ENCODE measurements around the gene CASKIN1. TPM values are rescaled to one million over a fixed set of nuclear protein-coding genes. Genes with fewer than 3 reads are reported as not detected.

Gene CASKIN1, protein sequence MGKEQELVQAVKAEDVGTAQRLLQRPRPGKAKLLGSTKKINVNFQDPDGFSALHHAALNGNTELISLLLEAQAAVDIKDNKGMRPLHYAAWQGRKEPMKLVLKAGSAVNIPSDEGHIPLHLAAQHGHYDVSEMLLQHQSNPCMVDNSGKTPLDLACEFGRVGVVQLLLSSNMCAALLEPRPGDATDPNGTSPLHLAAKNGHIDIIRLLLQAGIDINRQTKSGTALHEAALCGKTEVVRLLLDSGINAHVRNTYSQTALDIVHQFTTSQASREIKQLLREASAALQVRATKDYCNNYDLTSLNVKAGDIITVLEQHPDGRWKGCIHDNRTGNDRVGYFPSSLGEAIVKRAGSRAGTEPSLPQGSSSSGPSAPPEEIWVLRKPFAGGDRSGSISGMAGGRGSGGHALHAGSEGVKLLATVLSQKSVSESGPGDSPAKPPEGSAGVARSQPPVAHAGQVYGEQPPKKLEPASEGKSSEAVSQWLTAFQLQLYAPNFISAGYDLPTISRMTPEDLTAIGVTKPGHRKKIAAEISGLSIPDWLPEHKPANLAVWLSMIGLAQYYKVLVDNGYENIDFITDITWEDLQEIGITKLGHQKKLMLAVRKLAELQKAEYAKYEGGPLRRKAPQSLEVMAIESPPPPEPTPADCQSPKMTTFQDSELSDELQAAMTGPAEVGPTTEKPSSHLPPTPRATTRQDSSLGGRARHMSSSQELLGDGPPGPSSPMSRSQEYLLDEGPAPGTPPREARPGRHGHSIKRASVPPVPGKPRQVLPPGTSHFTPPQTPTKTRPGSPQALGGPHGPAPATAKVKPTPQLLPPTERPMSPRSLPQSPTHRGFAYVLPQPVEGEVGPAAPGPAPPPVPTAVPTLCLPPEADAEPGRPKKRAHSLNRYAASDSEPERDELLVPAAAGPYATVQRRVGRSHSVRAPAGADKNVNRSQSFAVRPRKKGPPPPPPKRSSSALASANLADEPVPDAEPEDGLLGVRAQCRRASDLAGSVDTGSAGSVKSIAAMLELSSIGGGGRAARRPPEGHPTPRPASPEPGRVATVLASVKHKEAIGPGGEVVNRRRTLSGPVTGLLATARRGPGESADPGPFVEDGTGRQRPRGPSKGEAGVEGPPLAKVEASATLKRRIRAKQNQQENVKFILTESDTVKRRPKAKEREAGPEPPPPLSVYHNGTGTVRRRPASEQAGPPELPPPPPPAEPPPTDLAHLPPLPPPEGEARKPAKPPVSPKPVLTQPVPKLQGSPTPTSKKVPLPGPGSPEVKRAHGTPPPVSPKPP (N-terminal part only)
- 0.17 and 0.43 TPM in 2 replicates for total RNA-seq

DNA sequence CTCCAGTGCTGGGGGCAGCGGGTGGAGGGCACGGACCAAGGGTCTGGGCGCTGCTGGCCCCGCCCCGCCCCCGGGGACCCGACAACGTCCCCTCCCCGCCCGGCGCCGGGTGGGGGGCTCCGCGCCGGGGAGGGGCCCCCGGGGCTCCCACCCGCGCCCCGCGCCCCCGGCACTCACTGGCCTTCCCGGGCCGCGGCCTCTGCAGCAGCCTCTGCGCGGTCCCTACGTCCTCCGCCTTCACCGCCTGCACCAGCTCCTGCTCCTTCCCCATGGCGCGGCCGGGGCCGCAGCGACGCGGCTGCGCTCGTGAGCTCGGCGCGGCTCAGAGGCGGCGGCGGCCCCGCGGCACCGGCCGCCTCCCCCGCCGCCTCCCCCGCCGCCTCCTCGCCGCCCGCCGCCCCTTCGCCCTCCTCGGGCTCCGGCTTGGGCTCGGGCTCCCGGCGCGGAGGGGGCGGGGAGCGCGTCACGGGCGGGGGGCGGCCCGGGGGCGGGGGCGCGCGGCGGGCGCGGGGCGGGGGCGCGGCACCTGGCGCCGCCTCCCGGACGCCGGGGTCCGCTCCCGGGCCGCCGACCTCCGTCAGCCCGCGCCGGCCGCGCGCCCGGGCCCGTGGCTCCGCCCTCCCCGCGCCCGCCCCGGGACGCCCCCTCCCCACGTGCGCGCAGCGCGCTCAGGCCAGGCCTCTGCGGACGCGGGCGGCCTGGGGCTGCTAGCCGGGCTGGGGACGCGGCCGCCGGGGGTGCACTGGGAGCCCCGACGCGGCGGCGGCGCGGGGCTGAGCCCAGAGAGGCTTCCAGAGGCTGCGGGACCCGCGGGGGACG, at the start of gene CASKIN1:
CASKIN1 (minus strand) TSS at position 444 of the 819 bp plus-strand sequence; CDS start at position 271, 173 bp downstream.

DNA sequence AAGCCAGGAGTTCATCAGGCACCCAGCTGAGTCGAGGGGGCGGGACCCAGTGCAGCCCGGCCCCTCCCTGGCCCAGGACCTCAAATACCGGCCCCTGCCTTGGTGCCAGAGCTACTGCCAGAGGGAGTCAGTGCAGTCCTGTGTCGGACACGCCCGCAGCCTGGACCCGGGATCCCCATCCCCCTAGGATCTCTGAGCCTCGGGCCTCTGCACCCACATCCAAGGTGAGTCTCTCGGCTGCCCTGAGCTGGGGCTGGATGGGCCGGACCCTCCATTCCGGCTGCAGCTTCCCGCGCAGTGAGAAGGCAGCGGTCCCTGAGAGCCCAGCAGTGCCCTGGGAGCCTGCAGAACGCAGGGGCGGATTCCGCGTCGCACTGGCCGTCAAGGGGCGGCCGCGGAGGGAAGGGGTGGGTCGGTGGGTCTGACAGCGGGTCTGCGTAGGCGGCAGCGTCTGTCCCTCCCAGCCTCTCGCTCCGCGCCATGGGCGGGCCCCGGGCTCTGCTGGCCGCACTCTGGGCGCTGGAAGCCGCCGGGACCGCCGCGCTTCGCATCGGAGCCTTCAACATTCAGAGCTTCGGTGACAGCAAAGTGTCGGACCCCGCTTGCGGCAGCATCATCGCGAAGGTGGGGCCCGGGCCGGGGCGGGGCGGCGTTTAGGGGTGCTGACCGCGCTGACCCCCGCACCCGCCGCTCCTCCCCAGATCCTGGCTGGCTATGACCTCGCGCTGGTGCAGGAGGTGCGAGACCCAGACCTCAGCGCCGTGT, 40.1 kb upstream of the CASKIN1 start, which contains the start of gene DNASE1L2:
DNASE1L2 (plus strand) TSS at position 108 of the 765 bp plus-strand sequence; CDS start at position 481, 373 bp downstream.

DNA sequence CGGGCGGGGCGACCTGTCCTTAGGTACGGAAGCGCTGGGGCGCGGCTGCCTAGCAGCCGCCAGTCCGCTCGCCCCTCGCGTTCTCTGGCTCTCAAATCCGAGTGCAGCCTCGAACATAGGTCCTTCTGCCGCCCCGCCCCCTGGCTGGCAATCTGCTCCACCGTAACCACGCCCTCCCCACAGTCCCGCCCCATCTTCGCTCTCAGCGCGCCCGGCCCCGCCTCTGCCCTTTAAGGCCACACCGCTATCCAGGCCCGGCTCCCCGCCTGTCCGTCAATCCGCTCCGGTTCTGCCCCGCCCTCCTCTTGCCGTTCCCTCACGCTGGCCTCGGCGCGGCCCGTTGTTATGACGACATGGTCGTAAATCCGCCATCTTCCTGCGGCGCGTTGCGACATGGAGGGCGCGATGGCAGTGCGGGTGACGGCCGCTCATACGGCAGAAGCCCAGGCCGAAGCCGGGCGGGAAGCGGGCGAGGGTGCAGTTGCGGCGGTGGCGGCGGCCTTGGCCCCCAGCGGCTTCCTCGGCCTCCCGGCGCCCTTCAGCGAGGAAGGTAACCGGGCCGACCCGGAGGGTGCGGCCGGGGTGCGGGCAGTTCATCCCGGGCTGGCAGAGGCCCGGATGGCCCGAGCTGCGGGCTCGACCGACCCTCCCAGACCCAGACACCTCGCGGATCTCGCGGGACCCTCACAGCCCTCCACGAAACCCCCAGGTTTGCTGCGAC, 27.0 kb upstream of the CASKIN1 start, which contains the start of gene E4F1:
E4F1 (plus strand) TSS at position 371 of the 721 bp plus-strand sequence; CDS start at position 394, 23 bp downstream.

DNA sequence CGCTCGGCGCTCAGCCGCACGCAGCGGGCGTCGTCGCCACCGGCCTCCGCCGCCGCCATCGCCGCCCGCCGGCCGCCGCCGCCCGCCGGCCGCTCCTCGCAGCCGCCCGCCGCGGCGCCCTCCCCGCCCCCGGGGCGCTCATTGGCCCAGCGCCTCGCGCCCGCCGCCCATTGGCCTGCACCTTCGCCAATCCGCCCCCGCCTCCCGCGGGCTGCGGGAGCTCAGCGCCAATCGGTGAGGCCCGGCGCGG, 18.2 kb upstream of the CASKIN1 start, which contains the start of gene PGP:
PGP (minus strand) TSS at position 122 of the 250 bp plus-strand sequence; CDS start at position 59, 63 bp downstream.

DNA sequence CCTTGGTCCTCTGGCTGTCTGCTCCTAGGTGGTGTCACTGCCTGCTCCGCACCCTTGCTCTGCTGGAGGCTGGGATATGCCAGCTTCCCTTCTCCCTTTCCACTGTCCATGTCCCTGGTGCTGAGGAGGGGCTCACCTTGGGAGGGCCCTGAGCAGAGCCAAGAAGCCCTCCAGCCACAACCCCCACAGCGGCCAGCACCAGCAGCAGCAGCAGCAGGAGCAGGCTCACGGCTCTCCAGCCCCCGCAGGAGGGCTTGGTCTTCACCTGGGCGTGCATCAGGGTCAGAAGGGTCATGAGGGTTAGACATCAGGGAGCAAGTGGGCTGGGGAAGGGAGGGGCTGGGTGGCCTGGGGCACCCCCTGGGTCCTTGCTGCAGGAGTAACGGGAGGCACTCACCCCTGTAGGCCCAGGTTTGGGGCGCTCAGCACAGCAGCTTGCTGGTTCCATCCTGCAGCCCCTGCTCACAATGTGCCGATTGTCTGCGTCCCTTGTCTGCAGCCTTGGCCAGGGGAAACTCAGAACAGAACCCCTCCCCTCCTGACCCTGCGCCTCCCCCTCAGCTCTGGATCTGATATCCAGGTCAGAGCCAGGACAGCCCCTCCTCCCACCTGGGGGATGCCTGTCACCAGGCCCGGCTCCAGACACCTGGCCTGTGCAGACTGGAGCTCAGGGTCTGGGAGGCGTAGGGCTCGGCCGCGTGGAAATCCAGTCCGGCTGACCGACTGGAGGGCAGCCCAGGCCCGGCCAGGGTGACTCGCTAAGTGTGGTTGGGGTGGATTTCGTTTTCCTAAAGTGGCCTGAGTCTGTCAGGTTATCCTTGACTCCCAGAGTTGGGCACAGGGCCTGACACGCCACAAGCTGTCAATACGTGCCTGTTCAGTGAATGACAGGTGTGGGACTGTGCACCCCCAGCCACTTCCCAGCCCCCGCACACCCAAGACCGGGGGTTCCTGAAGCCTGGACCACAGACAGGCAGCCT, 14.3 kb upstream of the CASKIN1 start, which contains the start of gene BRICD5:
BRICD5 (minus strand) TSS at position 478 of the 980 bp plus-strand sequence; CDS start at position 448, 30 bp downstream.

DNA sequence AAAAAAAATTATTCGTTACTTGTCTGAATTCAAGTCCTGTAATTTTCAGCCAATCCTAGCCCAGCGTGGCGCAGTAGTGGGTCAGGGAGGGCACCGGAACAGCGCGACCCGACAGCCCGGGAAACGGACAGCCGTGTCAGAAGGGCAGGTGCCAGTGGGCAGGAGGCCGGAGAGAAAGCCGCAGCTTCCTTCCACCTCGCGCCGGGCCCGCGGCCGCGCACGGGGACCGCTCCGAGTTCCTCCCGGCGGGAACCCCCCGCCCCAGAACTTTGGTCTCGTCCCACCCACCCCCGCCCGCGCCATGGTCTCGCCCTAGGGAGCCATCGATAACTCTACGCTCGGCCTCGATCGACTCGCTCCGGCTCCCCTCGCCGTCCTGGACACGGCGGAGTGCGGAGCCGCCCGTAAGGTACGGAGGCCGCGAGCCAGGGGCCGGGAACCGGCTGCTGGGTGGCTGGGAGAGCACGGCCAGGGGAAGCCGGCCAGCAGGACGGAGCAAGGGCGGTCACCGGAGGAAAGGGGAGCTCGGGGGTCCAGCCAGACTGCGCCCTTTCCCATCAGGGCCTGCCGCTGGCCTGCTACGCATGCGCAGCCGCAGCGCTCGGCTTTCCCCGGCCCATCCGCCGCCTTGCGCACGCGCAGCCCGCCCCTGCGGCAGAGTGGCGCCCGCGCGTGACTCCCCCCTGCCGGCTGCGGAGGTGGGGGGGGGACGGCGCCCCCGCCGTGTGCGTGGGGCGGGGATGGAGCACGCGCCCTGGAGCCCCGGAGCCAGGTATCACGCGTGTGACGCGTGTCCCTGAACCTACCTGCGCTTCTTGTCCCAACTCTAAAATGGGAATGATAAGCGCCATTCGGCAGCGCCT, 8.9 kb upstream of the CASKIN1 start, which contains the start of gene MLST8:
MLST8 (plus strand) TSS at position 351 of the 863 bp plus-strand sequence. CDS start 632 bp downstream, outside the sequence.

DNA sequence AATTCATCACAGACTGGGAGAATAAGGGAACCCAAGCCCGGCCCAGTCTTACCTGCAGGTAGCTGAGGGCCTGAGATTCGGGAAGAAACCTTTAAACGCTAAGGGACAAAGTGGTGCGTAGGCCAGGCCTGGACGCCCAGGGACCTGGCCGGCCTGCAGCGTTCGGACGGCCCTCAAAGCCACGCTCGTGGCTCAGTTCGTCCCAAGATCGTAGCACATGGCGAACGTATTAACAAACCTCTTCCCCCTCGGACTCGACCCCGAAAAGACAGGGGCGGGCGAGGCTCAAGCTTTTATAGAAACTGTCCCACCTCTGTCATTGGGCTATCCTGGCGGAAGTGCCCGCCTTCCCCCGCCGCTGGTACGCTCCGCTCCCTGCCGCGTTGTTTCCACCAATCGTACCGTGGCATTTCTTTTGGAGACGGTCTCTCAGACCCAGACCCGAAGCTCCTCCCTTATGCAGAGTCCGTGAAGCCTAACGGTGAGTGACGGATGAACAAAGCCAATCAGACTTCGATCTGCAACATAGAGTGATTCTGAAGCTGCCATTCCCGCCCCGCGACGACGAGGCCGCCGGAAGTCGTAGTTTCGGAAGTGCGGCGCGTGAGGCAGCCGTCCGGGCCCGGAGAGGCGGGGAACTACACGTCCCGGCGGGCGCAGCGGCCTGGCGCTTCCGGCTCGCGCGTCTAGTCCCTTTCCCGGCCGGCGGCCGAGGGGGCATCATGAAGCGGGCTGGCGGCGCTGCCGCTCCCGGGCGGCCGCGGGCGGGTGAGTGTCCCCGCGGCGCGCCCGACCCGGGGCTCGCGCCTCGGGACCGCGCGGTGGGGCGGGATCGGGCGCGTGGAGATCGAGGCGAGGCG, 41.1 kb downstream of the CASKIN1 start, which contains the start of gene TRAF7:
TRAF7 (plus strand) TSS at position 692 of the 860 bp plus-strand sequence. CDS start 8,139 bp downstream, outside the sequence.

DNA sequence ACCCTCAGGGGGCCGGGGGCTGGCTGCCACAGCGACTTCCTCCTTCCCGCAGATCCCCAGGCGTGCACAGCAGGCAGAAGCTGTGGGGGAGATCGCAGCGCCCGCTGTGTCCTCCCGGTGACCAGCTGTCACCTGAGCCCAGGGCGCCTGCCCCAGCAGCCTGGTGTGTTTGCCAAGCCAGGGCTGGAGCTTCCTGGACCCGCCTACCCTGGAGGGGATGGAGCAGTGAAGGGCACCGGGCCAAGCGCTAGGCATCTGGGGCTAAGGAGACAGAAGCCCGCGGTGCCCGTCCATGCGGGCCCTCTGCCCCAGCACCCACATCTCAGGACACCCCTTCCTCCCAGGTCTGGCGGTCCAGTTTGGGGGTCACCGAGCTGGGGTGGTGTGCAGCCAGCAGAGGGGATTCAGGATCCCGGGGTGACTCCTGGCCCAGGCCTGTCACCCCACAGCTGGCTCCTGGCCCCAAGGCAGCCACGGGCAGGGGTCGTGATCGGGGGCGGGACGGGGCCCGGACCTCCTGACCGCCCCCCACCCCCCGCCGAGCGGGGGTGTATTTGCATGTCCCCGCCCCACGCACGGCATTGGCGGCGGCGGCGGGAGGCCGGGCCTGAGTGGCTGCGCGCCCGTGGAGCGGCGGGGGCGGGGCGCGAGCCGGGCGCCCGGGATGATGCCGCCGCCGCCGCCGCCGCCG, 48.3 kb downstream of the CASKIN1 start, which contains the start of gene RAB26:
RAB26 (plus strand) TSS at position 645 of the 691 bp plus-strand sequence. CDS start 159 bp downstream, outside the sequence.

DNA sequence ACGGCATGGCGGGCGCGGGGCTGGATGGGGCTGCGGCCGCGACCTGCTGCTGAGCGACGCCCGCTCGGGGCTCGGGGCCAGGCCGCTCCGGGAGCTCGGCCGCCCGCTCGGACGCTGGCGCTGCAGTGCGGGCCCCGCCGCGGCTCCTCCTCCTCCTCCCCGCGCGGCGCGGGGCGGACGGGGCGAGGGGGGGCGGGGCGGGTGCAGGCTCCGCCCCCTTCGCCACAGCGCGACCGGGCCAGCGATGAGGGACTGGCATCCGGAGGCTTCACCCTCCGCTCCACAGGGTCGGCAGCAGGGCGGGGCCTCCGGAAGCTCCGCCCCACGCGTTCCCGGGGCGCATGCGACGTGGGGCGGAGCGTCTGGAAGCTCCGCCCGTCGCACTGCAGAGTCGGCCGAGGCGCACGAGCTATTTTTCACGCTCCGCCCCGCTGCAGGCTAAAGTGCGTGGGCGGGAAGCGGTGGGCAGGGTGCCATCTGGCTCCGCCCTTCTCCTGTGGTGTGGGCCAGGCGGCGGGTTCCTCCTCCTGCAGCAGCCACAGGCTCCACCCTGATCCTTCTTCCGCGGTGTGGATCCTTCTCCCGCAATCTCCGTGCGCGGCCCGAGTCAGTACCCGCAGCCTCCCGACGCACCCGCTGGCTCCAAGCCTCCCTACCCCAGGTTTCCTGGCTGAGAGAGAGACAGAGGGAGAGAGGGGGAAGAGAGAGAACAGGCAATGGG, 60.5 kb downstream of the CASKIN1 start, which contains the start of gene PKD1:
PKD1 (minus strand) TSS at position 129 of the 721 bp plus-strand sequence. CDS start 209 bp downstream, outside the sequence.

Other genes starting within 250 kb of the CASKIN1 start
- gene RPL3L, start 241.9 kb downstream of the CASKIN1 start, total RNA-seq = not detected in 2 replicates
- 122 and 128 TPM in 2 replicates for gene NDUFB10, start 237.1 kb downstream of the CASKIN1 start, total RNA-seq
- gene RPS2, start 231.8 kb downstream of the CASKIN1 start, total RNA-seq = 3,346 and 3,366 TPM in 2 replicates
- not detected in 2 replicates for gene RNF151, start 229.7 kb downstream of the CASKIN1 start, total RNA-seq
- 21.0 and 27.2 TPM in 2 replicates for gene TBL3, start 224.6 kb downstream of the CASKIN1 start, total RNA-seq
- gene NOXO1, start 215.1 kb downstream of the CASKIN1 start, total RNA-seq = 0.09 and 0.11 TPM in 2 replicates
- 8.9 and 9.1 TPM in 2 replicates for gene GFER, start 212.4 kb downstream of the CASKIN1 start, total RNA-seq
- 1.2 and 2.2 TPM in 2 replicates for gene SYNGR3, start 206.6 kb downstream of the CASKIN1 start, total RNA-seq
- gene ZNF598, start 186.8 kb downstream of the CASKIN1 start, total RNA-seq = 8.1 and 8.8 TPM in 2 replicates
- 0.43 and 0.52 TPM in 2 replicates for gene NPW, start 176.8 kb downstream of the CASKIN1 start, total RNA-seq
- gene NHERF2, start 169.7 kb downstream of the CASKIN1 start, total RNA-seq = 40.3 and 40.6 TPM in 2 replicates
- 25.9 and 29.7 TPM in 2 replicates for gene NTHL1, start 148.8 kb downstream of the CASKIN1 start, total RNA-seq
- 27.5 and 28.2 TPM in 2 replicates for gene TSC2, start 148.6 kb downstream of the CASKIN1 start, total RNA-seq
- gene PKD1, start 60.7 kb downstream of the CASKIN1 start, total RNA-seq = 18.9 and 20.3 TPM in 2 replicates
- gene RAB26, start 48.0 kb downstream of the CASKIN1 start, total RNA-seq = 0.26 and 0.65 TPM in 2 replicates
- 54.2 and 60.4 TPM in 2 replicates for gene TRAF7, start 40.8 kb downstream of the CASKIN1 start, total RNA-seq
- 10.6 and 10.7 TPM in 2 replicates for gene MLST8, start 8.8 kb upstream of the CASKIN1 start, total RNA-seq
- 1.1 and 1.7 TPM in 2 replicates for gene BRICD5, start 14.3 kb upstream of the CASKIN1 start, total RNA-seq
- 5.9 and 9.1 TPM in 2 replicates for gene PGP, start 18.2 kb upstream of the CASKIN1 start, total RNA-seq
- 20.9 and 22.1 TPM in 2 replicates for gene E4F1, start 27.0 kb upstream of the CASKIN1 start, total RNA-seq
- 0.22 and 0.26 TPM in 2 replicates for gene DNASE1L2, start 39.8 kb upstream of the CASKIN1 start, total RNA-seq
- gene ECI1, start 55.0 kb upstream of the CASKIN1 start, total RNA-seq = 27.7 and 31.9 TPM in 2 replicates
- 29.7 and 44.9 TPM in 2 replicates for gene RNPS1, start 71.5 kb upstream of the CASKIN1 start, total RNA-seq
- 11.4 and 20.8 TPM in 2 replicates for gene ABCA3, start 144.1 kb upstream of the CASKIN1 start, total RNA-seq
- gene CCNF, start 232.8 kb upstream of the CASKIN1 start, total RNA-seq = 7.0 and 9.1 TPM in 2 replicates